ENCODE results near the gene SPACA4. TPM values are rescaled to one million over a fixed set of nuclear protein-coding genes. Genes with fewer than 3 reads are reported as not detected.

The SPACA4 gene
- total and polyA plus RNA-seq, 9 of the 15 experiments (the other 6 are each of a cell fraction or from before 2014, with no cell fraction given), result not detected

DNA sequence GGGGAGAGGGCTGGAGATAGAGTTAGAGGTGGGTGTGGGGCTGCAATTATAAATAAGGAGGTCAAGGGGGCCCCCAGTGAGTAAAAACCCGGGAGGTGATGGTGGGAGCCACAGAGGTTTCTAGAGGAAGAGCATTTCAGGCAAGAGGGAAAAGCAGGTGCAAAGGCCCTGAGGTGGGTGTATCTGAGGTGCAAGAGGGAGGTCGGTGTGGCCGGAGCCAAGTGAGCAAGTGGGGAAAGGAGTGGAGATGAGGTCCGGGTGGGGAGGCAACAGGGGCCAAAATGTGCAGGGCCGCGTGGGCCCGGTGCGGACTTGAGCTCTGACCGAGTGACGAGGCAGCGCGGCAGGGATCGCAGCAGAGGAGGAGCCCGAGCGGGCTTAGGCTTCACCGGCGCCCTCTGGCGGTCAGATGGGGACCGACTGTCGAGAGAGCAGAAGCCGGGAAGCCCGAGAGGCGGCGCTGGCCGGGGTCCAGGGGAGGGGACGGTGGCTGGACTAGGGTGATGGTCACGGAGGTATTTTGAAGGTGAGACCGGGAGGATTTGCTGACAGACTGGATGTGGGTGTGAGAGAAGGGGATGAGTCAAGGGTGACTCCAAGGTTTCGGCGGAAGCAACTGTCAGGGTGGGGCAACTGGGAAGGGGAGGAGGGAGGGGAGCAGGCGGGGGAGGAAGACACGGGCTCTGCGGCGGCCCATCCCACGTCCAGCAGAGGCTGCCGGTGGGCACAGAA lies 17.7 kb upstream of the SPACA4 start (continued):
- TF ChIP-seq ZNF395 (CRISPR knock-in tag; IDR thresholded peaks at IDR 0.05) (peak; percentile 74; the same call in 1 of the 2 replicates), RBFOX2 (IDR thresholded peaks at IDR 0.05; ENCODE audit: low read depth, low read length) (peak; percentile 72), RBM17 (IDR thresholded peaks at IDR 0.05; ENCODE audit: borderline replicate concordance, low read depth, low read length) (no peak), MCM7 (IDR thresholded peaks at IDR 0.05) (0 out of 4 replicates have a peak, but pooled peaks of 1 of the 2 experiments have one; percentile 68), KAT2B (IDR thresholded peaks at IDR 0.05; ENCODE audit: low read depth, low read length) (peak; percentile 37), KAT7 (CRISPR knock-in tag; IDR thresholded peaks at IDR 0.05; ENCODE audit: borderline replicate concordance) (peak; percentile 95; the same call in 1 of the 2 replicates), PHB2 (IDR thresholded peaks at IDR 0.05; ENCODE audit: low read depth) (peak; percentile 49; the same call in 1 of the 2 replicates), SMARCA4 (IDR thresholded peaks at IDR 0.05) (peak; percentile 76), ZNF224 (CRISPR knock-in tag; IDR thresholded peaks at IDR 0.05) (no peak), CEBPB (tag; IDR thresholded peaks at IDR 0.05) (peak; percentile 40; the same call in 1 of the 2 replicates), PRPF4 (IDR thresholded peaks at IDR 0.05; ENCODE audit: insufficient read depth, low read depth, low read length, poor library complexity, severe bottlenecking) (no peak), NFIX (CRISPR knock-in tag; IDR thresholded peaks at IDR 0.05; ENCODE audit: low read depth) (no peak), BRD9 (IDR thresholded peaks at IDR 0.05; ENCODE audit: low read depth, partially characterized antibody) (peak; percentile 85), BCOR (IDR thresholded peaks at IDR 0.05) (peak; percentile 100), GABPB1 (CRISPR knock-in tag; IDR thresholded peaks at IDR 0.05) (peak; percentile 85), CREB3 (tag; conservative IDR thresholded peaks at IDR 0.05; ENCODE audit: low read depth) (no peak), JUND (IDR thresholded peaks at IDR 0.05; ENCODE audit: borderline replicate concordance, low read depth, low read length) (peak; percentile 78), JUND (tag; IDR thresholded peaks at IDR 0.05; ENCODE audit: borderline replicate concordance, low read depth, low read length) (peak; percentile 51; the same call in 1 of the 3 replicates), ZFP36 (IDR thresholded peaks at IDR 0.05; ENCODE audit: low read depth, low read length, partially characterized antibody) (peak; percentile 94), ZNF253 (CRISPR knock-in tag; conservative IDR thresholded peaks at IDR 0.05) (no peak)
- TF ChIP-seq, protein P1, sequence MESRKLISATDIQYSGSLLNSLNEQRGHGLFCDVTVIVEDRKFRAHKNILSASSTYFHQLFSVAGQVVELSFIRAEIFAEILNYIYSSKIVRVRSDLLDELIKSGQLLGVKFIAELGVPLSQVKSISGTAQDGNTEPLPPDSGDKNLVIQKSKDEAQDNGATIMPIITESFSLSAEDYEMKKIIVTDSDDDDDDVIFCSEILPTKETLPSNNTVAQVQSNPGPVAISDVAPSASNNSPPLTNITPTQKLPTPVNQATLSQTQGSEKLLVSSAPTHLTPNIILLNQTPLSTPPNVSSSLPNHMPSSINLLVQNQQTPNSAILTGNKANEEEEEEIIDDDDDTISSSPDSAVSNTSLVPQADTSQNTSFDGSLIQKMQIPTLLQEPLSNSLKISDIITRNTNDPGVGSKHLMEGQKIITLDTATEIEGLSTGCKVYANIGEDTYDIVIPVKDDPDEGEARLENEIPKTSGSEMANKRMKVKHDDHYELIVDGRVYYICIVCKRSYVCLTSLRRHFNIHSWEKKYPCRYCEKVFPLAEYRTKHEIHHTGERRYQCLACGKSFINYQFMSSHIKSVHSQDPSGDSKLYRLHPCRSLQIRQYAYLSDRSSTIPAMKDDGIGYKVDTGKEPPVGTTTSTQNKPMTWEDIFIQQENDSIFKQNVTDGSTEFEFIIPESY (CRISPR knock-in tag; IDR thresholded peaks at IDR 0.05), result peak; percentile 73; the same call in 1 of the 2 replicates
- TF ChIP-seq, protein P2, sequence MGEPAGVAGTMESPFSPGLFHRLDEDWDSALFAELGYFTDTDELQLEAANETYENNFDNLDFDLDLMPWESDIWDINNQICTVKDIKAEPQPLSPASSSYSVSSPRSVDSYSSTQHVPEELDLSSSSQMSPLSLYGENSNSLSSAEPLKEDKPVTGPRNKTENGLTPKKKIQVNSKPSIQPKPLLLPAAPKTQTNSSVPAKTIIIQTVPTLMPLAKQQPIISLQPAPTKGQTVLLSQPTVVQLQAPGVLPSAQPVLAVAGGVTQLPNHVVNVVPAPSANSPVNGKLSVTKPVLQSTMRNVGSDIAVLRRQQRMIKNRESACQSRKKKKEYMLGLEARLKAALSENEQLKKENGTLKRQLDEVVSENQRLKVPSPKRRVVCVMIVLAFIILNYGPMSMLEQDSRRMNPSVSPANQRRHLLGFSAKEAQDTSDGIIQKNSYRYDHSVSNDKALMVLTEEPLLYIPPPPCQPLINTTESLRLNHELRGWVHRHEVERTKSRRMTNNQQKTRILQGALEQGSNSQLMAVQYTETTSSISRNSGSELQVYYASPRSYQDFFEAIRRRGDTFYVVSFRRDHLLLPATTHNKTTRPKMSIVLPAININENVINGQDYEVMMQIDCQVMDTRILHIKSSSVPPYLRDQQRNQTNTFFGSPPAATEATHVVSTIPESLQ (CRISPR knock-in tag; IDR thresholded peaks at IDR 0.05), result peak; percentile 85; the same call in 1 of the 2 replicates
